Ishikawa (cell line): ENCODE data around the gene INKA1.

Source experiments
- CEBPB ChIP-seq: IDR thresholded peaks from 2 replicates; pipeline ENCODE4 v1.6.1; 2012
- CREB1 ChIP-seq: IDR thresholded peaks from 2 replicates; pipeline ENCODE4 v1.6.1; 2012; ENCODE audit warnings: low read depth
- EGR1 ChIP-seq: IDR thresholded peaks from 2 replicates; pipeline ENCODE4 v1.6.1; 2012
- EP300 ChIP-seq: IDR thresholded peaks from 2 replicates; pipeline ENCODE4 v1.6.1; 2012; ENCODE audit warnings: borderline replicate concordance
- FOXM1 ChIP-seq: IDR thresholded peaks from 2 replicates; pipeline ENCODE4 v1.6.1; 2012; ENCODE audit warnings: low read depth, borderline replicate concordance
- MAX ChIP-seq: IDR thresholded peaks from 2 replicates; pipeline ENCODE4 v1.6.1; 2012
- NFIC ChIP-seq: IDR thresholded peaks from 2 replicates; pipeline ENCODE4 v1.6.1; 2012
- RAD21 ChIP-seq: IDR thresholded peaks from 2 replicates; pipeline ENCODE4 v1.6.1; 2012; ENCODE audit warnings: low read depth
- REST ChIP-seq: IDR thresholded peaks from 2 replicates; pipeline ENCODE4 v1.6.1; 2012; ENCODE audit warnings: low read depth, mild to moderate bottlenecking
- TAF1 ChIP-seq: IDR thresholded peaks from 2 replicates; pipeline ENCODE4 v1.6.1; 2012; ENCODE audit warnings: low read depth, mild to moderate bottlenecking
- TCF12 ChIP-seq: IDR thresholded peaks from 2 replicates; pipeline ENCODE4 v1.6.1; 2012; ENCODE audit warnings: low read depth
- TEAD4 ChIP-seq: IDR thresholded peaks from 2 replicates; pipeline ENCODE4 v1.6.1; 2012
- USF1 ChIP-seq: IDR thresholded peaks from 2 replicates; pipeline ENCODE4 v1.6.1; 2012
- YY1 ChIP-seq: IDR thresholded peaks from 2 replicates; pipeline ENCODE4 v1.6.1; 2012; ENCODE audit warnings: low read depth
- ZBTB7A ChIP-seq: IDR thresholded peaks from 2 replicates; pipeline ENCODE4 v1.6.1; 2012; ENCODE audit warnings: low read depth

INKA1 gene

GRCh38 chr3:49807431-49808114, 4.5 kb downstream of the INKA1 start:
- TF ChIP-seq EP300 (no peak), RAD21 (no peak), YY1 (no peak), TCF12 (no peak), MAX (no peak), TAF1 (no peak), TEAD4 (no peak), NFIC (no peak), CREB1 (no peak), REST (no peak), FOXM1 (no peak)

GRCh38 chr3:49812916-49813496, 9.9 kb downstream of the INKA1 start:
- no peak for TF ChIP-seq YY1
- TF ChIP-seq FOXM1, result no peak
- TF ChIP-seq EP300, result no peak
- TF ChIP-seq CREB1, result no peak
- no peak for TF ChIP-seq TCF12
- no peak for TF ChIP-seq TAF1
- TF ChIP-seq NFIC, result no peak
- TF ChIP-seq REST, result no peak
- TF ChIP-seq USF1, result no peak
- no peak for TF ChIP-seq ZBTB7A
- TF ChIP-seq MAX, result no peak
- no peak for TF ChIP-seq RAD21

GRCh38 chr3:49813497-49814174, 10.6 kb downstream of the INKA1 start, which contains the start of gene UBA7:
Gene UBA7, minus strand, starts transcription at chr3:49813953. Its CDS starts 166 bp downstream, at chr3:49813787.
- no peak for TF ChIP-seq REST
- TF ChIP-seq CREB1, result no peak
- no peak for TF ChIP-seq NFIC

GRCh38 chr3:49826016-49826415, 23.0 kb downstream of the INKA1 start:
- TF ChIP-seq REST, result no peak
- TF ChIP-seq MAX, result no peak
- TF ChIP-seq TEAD4, result no peak
- no peak for TF ChIP-seq CEBPB
- TF ChIP-seq ZBTB7A, result no peak
- no peak for TF ChIP-seq CREB1
- TF ChIP-seq TAF1, result no peak
- TF ChIP-seq USF1, result no peak
- no peak for TF ChIP-seq RAD21
- TF ChIP-seq TCF12, result no peak
- no peak for TF ChIP-seq NFIC
- TF ChIP-seq FOXM1, result no peak
- no peak for TF ChIP-seq YY1
- no peak for TF ChIP-seq EP300
- TF ChIP-seq EGR1, result no peak
